Retinal pigment epithelial cell (primary cell): Measurements from ENCODE around the gene PPM1L.

Experiments
- DNase-seq: peaks from one replicate; pipeline ENCODE4 v3.0.0-alpha.2; 2010; ENCODE audit warnings: low read depth
- H3K4me3 ChIP-seq: 2 replicates; pipeline ENCODE4 v1.5.1; 2011; ENCODE audit warnings: mild to moderate bottlenecking, low read length, control low read depth, moderate library complexity
- TF ChIP-seq, protein P1 (sequence below): conservative IDR thresholded peaks from 2 replicates; pipeline ENCODE4 v1.5.1; 2011; ENCODE audit warnings: low read depth, low read length, control low read depth, inconsistent platforms

The PPM1L gene

DNA sequence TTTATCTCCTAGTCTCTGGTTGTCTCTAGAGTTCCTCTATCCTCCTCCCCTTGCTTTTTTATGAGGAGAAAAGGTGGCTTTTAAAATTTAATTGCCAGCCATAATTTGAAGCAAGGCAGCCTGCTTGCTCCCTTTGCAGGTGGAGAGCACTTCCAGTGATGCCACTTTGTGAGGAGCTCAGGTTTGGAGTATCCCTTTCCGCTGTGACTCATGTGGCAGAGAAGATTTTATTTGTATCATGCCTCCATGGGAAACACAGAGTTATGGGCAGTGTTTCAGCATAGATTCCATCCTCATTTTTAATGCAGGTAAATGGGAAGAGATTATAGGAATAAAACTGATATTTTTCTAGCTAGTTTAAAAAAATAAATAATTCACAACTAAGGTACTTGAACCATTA, 7.0 kb downstream of the PPM1L start:
- H3K4me3 ChIP-seq = no peak overlapping the region
- no peak for DNase-seq
- TF ChIP-seq, protein P1, sequence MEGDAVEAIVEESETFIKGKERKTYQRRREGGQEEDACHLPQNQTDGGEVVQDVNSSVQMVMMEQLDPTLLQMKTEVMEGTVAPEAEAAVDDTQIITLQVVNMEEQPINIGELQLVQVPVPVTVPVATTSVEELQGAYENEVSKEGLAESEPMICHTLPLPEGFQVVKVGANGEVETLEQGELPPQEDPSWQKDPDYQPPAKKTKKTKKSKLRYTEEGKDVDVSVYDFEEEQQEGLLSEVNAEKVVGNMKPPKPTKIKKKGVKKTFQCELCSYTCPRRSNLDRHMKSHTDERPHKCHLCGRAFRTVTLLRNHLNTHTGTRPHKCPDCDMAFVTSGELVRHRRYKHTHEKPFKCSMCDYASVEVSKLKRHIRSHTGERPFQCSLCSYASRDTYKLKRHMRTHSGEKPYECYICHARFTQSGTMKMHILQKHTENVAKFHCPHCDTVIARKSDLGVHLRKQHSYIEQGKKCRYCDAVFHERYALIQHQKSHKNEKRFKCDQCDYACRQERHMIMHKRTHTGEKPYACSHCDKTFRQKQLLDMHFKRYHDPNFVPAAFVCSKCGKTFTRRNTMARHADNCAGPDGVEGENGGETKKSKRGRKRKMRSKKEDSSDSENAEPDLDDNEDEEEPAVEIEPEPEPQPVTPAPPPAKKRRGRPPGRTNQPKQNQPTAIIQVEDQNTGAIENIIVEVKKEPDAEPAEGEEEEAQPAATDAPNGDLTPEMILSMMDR = no peak

DNA sequence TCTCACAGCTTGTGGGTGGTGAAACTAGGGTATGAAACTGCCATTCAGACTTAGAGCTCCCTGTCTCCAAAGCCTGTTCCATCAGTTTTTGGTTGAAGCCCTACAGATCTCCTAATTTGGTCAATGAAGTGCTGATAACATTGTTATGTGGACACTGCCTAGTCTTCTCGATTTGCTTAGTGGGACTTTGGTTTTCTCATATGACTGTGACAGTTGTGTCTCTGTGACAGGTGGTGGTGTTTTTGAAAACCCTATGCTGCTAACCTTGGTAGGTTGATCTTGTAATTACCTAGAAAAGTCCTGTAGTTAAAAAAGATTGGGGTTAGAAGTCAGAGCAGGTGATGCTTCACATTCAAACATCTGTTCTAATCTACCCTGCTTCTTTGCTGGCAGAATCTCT, 9.2 kb downstream of the PPM1L start:
- DNase-seq = no peak
- TF ChIP-seq, protein P1 = no peak
- no peak overlapping the region for H3K4me3 ChIP-seq

DNA sequence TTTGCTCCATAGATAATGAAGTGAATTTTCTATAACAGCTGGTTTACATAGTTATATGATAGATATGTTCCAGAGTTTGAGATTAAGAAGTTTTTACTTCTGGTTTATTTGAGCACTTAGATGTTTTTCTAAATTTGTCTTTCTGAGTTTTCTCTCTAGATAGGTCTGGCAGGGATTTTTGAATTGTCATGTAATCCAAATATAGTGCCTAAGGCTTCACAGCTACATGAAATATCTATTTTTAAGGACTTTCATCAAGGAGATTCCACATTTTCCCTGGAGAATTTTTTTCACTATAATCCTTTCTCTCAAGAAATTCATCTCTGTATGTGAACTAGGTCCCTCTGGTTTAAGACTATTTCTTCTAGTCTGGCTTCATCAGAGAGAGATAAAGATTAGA, 12.0 kb downstream of the PPM1L start:
- no peak for DNase-seq
- H3K4me3 ChIP-seq = no peak overlapping the region
- TF ChIP-seq, protein P1 = no peak

DNA sequence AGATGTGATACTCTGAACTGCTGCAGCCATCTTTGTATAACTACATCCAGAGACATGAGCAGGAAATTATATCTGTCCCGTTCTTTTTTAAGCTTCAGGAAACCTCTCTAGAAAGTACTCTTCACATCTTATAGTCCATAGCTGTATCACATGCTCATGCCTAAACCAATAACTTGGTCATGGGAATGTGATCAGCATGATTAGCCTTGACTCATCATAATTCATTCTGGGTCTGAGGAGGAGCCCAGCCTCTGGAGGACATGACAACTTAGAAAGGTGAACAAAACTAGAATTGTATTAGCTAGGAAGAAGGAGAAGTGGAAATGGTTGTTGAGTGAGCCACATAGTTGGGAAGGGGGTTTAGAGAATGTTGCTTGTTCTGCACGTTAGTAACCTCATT, 12.9 kb downstream of the PPM1L start:
- DNase-seq = no peak
- TF ChIP-seq, protein P1 = no peak
- H3K4me3 ChIP-seq = no peak overlapping the region

DNA sequence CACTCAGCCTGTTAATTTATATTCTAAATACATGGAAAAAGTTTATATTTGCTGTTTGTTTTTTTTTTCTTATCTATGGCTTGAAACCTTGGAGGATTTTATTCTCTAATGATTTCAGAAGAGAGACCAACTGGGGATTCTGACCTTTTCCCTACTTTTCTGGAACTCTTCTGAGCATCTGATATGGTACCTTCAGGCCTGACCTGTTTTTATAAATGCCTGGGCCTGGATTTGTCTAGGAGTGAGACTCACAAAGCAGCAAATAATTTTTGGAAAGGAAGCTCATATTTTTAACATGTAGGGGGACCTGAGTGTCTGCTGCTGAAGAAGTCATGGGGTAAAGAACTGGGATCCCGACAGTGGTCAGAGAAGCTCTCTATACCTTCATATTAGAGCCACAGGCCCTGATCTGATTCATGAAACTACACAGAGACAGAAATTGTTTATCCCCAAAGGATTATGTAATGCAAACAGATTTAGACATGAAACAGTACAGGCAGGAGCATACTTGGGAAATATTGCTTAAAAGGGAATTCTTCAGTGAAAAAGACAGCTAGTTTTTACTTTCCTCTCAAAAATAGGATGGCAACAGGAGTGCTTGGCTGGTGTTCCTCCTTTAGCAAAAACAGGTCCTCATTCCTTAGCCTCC, 15.9 kb downstream of the PPM1L start:
- H3K4me3 ChIP-seq = no peak overlapping the region
- TF ChIP-seq, protein P1 = no peak
- DNase-seq = no peak

DNA sequence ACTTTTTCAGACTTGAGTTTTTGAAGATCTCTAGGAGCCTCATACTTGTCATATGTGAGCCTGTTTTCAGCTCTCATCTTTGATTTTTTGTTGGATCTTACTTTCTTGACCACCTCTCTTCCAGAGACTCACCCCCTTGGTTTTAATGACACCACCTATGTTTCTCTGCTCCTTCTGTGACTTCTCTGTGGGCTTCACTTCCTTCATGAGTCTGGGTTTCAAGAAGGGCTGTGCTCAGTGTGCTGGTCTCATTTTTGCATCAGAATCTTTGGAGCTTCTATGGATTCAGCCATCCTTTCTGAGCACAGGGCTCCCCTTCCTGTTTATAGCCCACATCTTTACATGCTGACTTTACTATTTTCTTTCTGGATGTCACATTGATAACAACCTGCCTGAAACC, 17.7 kb downstream of the PPM1L start:
- no peak overlapping the region for H3K4me3 ChIP-seq
- TF ChIP-seq, protein P1 = no peak
- DNase-seq = no peak

DNA sequence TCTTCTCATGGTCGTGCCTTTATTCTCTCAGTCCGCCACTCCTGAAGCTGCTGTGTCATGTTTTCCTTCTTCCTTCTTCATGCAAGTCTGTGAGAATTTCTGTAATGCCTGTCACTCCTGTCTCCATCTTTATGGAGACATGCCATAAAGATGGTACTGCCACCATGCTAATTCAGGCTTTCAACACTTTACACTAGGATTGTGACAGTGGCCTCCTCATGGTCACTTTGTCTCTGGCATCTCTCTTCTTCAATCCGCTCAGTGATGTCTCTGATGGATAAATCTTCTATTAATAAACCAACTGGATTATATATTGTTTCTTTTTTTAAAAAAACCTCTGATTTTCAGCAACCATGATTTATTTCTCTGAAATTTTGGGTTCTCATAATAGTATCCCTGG, 18.1 kb downstream of the PPM1L start:
- H3K4me3 ChIP-seq = no peak overlapping the region
- DNase-seq = no peak
- TF ChIP-seq, protein P1 = no peak
